GM13976 (cell line): ENCODE measurements around the gene RFX3.

Source experiments
- DNase-seq: peaks from one replicate; pipeline ENCODE4 v3.0.0; 2012; ENCODE audit warnings: low spot score
- CTCF ChIP-seq: IDR thresholded peaks from 2 replicates; pipeline ENCODE4 v1.5.1; 2012; ENCODE audit warnings: borderline replicate concordance, mild to moderate bottlenecking; ENCODE audit not compliant: insufficient read depth; ENCODE audit errors: extremely low read depth, missing control alignments, control extremely low read depth
- in situ Hi-C: fragments of 300-500 bp; cut with MboI; formaldehyde crosslinking; loops from one replicate; pipeline ENCODE4 v1.12.0; 2022; ENCODE audit warnings: low sequenced_read_pairs, mixed read lengths, inconsistent platforms; ENCODE audit not compliant: unreplicated experiment

Gene RFX3

GRCh38 chr9:3508078-3508431 lies 17.7 kb downstream of the RFX3 start:
- no peak for TF ChIP-seq CTCF
- in situ Hi-C loops, result no loop called here
- no peak for DNase-seq

- DNase-seq, result no peak
- in situ Hi-C loops, result no loop called here
- TF ChIP-seq CTCF, result no peak
Observed at GRCh38 chr9:3507395-3508077, 18.3 kb downstream of the RFX3 start.

GRCh38 chr9:3506164-3506563 lies 19.6 kb downstream of the RFX3 start:
- in situ Hi-C loops, result no loop called here
- no peak for TF ChIP-seq CTCF
- no peak for DNase-seq

- no peak for DNase-seq
- in situ Hi-C loops, result no loop called here
- TF ChIP-seq CTCF, result no peak
Observed at GRCh38 chr9:3502560-3503398, 23.0 kb downstream of the RFX3 start.

GRCh38 chr9:3500044-3500443 lies 25.8 kb downstream of the RFX3 start:
- no peak for DNase-seq
- no peak for TF ChIP-seq CTCF
- in situ Hi-C loops, result no loop called here

GRCh38 chr9:3498691-3499090 lies 27.1 kb downstream of the RFX3 start:
- in situ Hi-C loops, result no loop called here
- no peak for TF ChIP-seq CTCF
- no peak for DNase-seq

GRCh38 chr9:3497857-3498256 lies 27.9 kb downstream of the RFX3 start:
- no peak for TF ChIP-seq CTCF
- no peak for DNase-seq
- in situ Hi-C loops, result no loop called here
